GM19193 (cell line): ENCODE data around the gene RPS17.

Experiments
- POLR2A ChIP-seq: IDR thresholded peaks from 4 replicates; pipeline ENCODE4 v1.6.1; 2011; ENCODE audit not compliant: insufficient read depth, insufficient read length; ENCODE audit errors: extremely low read depth

The RPS17 gene

DNA sequence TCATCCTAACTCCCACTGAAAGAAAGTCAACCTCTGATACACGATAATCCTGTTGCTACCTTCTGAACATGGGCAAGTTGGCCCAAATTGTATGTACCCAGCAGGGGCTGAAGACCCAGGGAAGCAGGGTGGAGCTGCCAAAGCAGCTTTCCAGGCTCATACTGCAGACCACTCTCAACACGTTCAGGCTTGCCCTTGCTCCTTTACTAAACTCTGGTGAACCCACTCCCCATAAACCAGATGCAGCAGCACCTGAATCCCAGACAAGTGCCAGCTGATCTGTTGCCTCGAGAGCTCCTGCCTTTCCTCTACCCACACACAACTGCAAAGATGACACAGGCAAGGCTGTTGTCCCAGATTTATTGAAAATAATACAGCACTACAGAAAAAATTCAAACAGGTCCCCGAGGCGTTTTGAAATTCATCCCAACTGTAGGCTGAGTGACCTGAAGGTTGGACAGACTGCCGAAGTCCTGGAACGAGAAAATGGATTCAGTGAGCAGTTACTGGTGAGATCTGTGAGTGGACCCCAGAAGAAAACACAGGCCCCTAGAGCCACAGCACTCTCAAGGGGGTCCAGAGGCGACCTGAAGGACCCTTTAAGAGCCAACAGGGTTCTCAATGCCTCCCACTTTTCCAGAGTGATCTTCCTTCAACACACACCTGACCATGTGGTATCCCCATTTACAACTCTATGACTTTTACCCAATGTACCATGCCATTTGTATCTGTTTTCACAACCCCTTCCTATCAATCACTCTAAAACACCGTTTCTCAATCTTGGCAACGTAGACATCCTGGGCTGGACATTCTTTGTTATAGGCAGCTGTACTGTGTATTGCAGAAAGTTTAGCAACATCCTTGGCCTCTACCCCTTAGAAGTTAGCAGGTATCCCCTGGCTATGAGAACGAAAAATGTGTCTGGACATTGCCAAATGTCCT lies 3.6 kb downstream of the RPS17 start:
- TF ChIP-seq POLR2A: no peak

DNA sequence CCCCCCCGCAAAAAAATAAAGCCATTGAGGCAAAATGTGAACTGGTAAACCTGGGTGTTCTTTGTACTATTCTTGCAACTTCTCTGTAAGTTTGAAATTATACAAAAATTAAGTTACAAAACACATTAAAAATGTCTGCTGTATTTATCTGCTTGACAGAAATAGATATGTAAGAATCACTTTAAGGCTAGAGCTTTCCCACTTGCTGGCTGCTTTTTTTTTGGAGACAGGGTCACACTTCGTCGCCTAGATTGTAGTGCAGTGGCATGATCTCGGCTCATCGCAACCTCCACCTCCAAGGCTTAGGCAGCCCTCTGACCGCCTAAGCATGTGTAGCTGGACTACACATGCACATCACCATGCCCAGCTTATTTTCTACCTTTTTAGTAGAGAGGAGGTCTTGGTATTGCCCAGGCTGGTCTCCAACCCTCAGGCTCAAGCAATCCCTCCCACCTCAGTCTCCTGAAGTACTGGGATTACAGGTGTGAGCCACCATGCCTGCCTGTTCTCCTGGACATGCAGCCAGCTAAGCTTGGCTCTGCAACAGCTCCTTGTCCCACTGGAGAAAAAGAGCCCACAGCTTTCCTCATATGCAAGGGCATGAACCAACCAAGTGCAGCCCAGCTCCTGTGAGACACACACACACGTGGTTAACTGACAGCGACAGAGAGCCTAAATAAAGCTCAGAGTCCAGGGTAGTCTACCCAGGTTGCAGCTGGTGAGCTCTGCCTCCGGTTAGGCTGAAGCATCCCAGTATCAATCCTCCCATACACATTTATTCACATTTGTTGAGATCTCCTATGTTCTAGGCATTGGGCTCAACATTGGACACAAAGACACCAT lies 4.5 kb downstream of the RPS17 start:
- peak; percentile 38 for TF ChIP-seq POLR2A

GRCh38 chr15:82533801-82534200 lies 6.5 kb downstream of the RPS17 start:
- no peak for TF ChIP-seq POLR2A

DNA sequence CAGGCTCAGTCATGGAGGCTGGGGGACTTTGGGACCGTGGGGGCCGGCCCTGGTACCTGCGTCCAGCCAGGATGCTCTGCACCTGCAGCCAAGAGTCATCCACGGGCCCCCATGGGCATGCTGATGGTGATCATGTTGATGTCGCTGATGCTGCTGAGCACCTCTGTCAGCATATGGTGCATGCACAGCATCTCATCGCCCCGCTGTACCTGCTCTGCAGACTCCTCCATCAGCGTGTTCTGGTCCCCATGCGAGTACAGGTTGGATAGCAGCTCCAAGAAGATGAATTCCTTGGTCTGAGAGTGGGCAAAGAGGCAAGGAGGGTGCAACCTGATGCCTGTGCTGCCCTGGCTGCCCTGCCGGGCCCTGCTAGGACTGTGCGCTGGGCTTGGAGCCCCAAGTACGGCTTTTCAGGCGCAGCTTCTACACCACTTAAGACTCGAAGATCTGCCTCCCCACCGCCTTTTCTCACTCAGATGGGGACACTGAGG lies 7.2 kb downstream of the RPS17 start:
- no peak for TF ChIP-seq POLR2A

DNA sequence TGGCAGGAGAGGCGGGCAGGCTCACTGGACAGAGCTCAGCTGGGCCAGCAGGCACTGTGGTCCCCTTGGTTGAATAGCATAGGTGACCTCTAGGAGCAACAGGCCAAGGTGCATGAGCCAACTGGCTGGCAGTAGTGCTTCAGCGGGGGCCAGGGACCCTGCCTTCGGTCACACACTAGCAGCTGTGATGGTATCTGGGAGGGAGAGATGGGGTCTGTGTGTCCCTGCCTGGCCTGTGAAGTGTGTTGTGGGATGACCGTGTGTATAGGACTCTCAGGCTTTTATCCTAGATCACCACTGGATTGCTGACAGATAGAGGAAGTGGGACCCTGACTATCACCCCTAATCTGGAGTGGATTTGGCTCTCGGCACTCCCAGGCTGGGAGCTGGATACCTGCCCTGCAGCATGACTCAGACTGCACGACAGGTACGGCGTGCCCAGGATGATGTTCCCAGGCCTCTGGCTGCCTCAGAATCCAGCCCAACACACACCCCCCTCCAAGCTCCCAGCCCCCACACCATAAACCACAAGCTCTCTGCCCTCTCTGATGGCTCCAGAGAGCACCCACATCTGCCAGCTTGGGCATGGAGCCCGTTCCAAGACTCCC lies 7.8 kb downstream of the RPS17 start:
- no peak for TF ChIP-seq POLR2A

DNA sequence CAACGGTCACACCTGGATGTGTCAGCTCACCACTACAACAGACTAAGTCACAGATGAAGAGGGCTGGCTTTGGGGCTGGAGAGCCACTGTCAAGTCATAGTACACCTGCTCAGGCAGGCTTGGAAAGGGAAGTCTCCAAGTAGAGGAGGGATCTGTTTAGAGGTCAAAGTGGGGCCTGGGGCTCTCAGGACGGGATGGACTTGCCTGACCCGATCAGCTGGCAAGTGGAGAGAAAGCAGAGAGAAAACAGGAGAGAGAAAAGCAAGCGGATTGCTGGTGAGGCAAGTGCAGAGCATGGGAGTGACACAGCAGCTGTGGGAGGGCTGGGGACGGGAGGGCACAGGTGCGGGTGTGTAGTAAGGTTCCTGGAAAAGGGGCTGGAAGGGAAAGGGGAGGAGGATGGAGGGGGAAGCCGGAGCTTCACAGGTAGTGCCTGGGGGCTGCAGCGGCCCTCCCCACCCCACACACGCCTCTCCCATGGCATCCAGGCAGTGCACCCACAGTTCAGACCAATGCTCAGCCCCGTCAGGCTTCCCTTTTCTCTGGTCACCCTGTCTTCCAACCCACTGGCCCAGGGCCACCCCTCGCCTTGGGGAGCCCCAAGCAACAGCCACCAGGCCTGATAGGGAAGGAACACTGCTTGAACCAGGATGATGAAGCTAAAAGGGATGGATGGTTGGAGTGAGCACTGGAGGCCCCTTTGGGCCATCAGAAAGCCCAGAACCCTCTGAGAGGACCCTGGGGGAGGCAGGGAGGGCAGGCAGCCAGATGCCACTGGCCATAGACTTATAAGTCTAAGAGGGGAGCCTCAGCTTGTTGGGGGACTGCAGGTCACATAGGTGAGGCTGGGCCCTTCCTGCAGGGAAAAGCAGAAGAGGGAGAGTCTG lies 8.5 kb downstream of the RPS17 start:
- TF ChIP-seq POLR2A: no peak

GRCh38 chr15:82530606-82531379 lies 9.5 kb downstream of the RPS17 start:
- no peak for TF ChIP-seq POLR2A

DNA sequence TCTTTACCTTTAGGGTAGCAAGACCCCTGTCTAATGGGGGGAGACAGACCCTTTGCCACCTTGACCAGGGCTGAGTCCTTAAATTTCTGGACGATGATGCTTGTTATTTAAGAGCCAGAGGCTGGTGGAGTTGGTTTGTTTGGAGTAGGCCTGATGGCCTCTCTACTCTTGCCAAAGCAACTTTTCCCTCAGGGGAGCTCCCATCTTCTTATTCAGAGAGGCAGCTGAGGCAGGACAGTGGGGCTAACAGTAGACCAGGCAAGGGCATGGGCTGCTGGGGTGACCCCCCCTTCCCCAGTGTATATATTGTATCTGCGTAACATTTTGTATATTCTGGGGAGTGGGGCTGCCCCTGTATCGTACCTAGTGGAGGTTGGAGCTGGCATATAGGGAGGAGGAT lies 10.3 kb downstream of the RPS17 start:
- no peak for TF ChIP-seq POLR2A
